Activated CD4-positive, alpha-beta T cell treated with anti-CD3 and anti-CD28 coated beads for 1 hour (primary cell): ENCODE results near the gene LRP10.

Experiments used
- DNase-seq: peaks from one replicate; pipeline ENCODE4 v3.0.0-alpha.2; 2020

The LRP10 gene

GRCh38 chr14:22926316-22926715, 54.8 kb downstream of the LRP10 start:
- no peak for DNase-seq

GRCh38 chr14:22928237-22929103, 56.9 kb downstream of the LRP10 start:
- no peak for DNase-seq

- peak; percentile 95 for DNase-seq
These were observed 57.8 kb downstream of the LRP10 start, which contains the start of gene PRMT5 for GRCh38 chr14:22929104-22929960. TSS of gene PRMT5 (minus strand) at chr14:22929376. CDS start at chr14:22929361, 15 bp downstream.

- DNase-seq, result no peak
These were observed 58.4 kb downstream of the LRP10 start for GRCh38 chr14:22929961-22930364.
